ENCODE data around the gene JPH3.
A peak's percentile ranks its signal among the peaks of the same experiment; 100 is the strongest.

The JPH3 gene

GRCh38 chr16:87587636-87588035, 14.7 kb upstream of the JPH3 start:
- peaks cover 4% of the 10 kb centered on the region for H3K27me3 ChIP-seq (ENCODE audit: control insufficient read depth, insufficient read depth, low read length)
- no peak overlapping the region for H3K27ac ChIP-seq (ENCODE audit: low read length)
- H3K4me1 ChIP-seq (ENCODE audit: control insufficient read depth, low read depth, low read length) = peaks cover 9% of the 10 kb centered on the region
- H3K9ac ChIP-seq (ENCODE audit: low read length) = no peak overlapping the region
- no peaks in the 10 kb centered on the region for H3K9me3 ChIP-seq (ENCODE audit: control insufficient read depth, low read depth, low read length)
- H3K36me3 ChIP-seq (ENCODE audit: control insufficient read depth, low read depth, low read length) = no peaks in the 10 kb centered on the region
- H3K4me3 ChIP-seq (ENCODE audit: low read length) = no peak overlapping the region

GRCh38 chr16:87592018-87592712, 10.1 kb upstream of the JPH3 start:
- Histone ChIP-seq H3K9ac (ENCODE audit: low read length) (no peak overlapping the region), H3K4me3 (ENCODE audit: low read length) (no peak overlapping the region), H3K9me3 (ENCODE audit: control insufficient read depth, low read depth, low read length) (no peaks in the 10 kb centered on the region), H3K27me3 (ENCODE audit: control insufficient read depth, insufficient read depth, low read length) (no peaks in the 10 kb centered on the region), H3K4me1 (ENCODE audit: control insufficient read depth, low read depth, low read length) (no peaks in the 10 kb centered on the region), H3K36me3 (ENCODE audit: control insufficient read depth, low read depth, low read length) (no peaks in the 10 kb centered on the region), H3K27ac (ENCODE audit: low read length) (no peak overlapping the region)

DNA sequence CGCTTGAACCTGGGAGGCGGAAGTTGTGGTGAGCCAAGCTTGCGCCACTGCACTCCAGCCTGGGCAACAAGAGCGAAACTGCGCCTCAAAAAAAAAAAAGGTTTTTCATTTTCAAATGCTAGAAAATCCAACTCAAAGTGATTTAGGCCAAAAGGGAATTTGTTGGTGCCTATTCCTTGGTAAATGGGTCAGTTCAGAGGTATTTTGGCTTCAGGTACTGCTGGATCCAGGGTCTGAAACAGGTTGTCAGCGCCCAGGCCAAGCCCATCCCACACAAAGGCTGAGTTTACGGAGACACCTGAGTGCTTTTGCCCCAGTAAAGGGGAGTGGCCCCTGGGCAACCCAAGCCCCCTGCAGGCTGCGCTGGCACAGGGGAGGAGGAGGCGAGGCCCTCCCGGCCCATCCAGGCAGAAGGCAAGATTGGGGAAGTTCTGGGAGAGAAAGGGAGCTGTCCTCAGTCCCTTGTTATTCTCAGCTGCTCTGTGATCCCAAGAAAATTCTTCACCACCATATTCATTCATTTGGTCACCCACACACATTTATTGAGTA, 8.5 kb upstream of the JPH3 start:
- Histone ChIP-seq H3K9ac (ENCODE audit: low read length) (no peak overlapping the region), H3K27me3 (ENCODE audit: control insufficient read depth, insufficient read depth, low read length) (no peaks in the 10 kb centered on the region), H3K4me3 (ENCODE audit: low read length) (no peak overlapping the region), H3K9me3 (ENCODE audit: control insufficient read depth, low read depth, low read length) (no peaks in the 10 kb centered on the region), H3K27ac (ENCODE audit: low read length) (no peak overlapping the region), H3K36me3 (ENCODE audit: control insufficient read depth, low read depth, low read length) (no peaks in the 10 kb centered on the region), H3K4me1 (ENCODE audit: control insufficient read depth, low read depth, low read length) (no peaks in the 10 kb centered on the region)

DNA sequence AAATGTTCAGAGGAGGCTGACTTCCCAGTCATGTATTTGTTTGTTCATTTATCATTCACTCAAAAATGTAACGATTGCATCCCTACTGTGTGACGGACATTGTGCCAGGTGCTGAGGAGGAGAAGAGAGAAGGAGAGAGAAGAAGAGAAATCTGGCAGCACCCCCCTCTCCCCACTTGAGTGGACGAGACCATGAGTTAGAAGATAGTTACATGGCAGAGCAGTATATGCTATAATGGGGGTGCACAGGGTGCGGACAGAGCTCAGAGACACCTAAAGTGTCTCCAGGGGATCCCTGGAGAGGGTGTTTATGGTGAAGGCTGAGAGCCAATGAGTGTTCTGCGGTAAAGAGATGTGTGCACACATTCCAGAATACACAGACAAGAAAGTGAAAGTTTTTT, 6.6 kb upstream of the JPH3 start:
- H3K4me3 ChIP-seq (ENCODE audit: low read length) = no peak overlapping the region
- H3K9ac ChIP-seq (ENCODE audit: low read length) = no peak overlapping the region
- H3K27ac ChIP-seq (ENCODE audit: low read length) = no peak overlapping the region
- H3K9me3 ChIP-seq (ENCODE audit: control insufficient read depth, low read depth, low read length) = no peaks in the 10 kb centered on the region
- no peaks in the 10 kb centered on the region for H3K36me3 ChIP-seq (ENCODE audit: control insufficient read depth, low read depth, low read length)
- peaks cover 17% of the 10 kb centered on the region for H3K27me3 ChIP-seq (ENCODE audit: control insufficient read depth, insufficient read depth, low read length)
- H3K4me1 ChIP-seq (ENCODE audit: control insufficient read depth, low read depth, low read length) = no peaks in the 10 kb centered on the region

GRCh38 chr16:87597324-87597830, 4.9 kb upstream of the JPH3 start:
- Histone ChIP-seq H3K27ac (ENCODE audit: low read length) (no peak overlapping the region), H3K36me3 (ENCODE audit: control insufficient read depth, low read depth, low read length) (no peaks in the 10 kb centered on the region), H3K9me3 (ENCODE audit: control insufficient read depth, low read depth, low read length) (no peaks in the 10 kb centered on the region), H3K4me3 (ENCODE audit: low read length) (no peak overlapping the region), H3K4me1 (ENCODE audit: control insufficient read depth, low read depth, low read length) (peaks cover 3% of the 10 kb centered on the region), H3K9ac (ENCODE audit: low read length) (no peak overlapping the region), H3K27me3 (ENCODE audit: control insufficient read depth, insufficient read depth, low read length) (peaks cover 17% of the 10 kb centered on the region)

GRCh38 chr16:87598431-87598830, 3.9 kb upstream of the JPH3 start:
- Histone ChIP-seq H3K9ac (ENCODE audit: low read length) (no peak overlapping the region), H3K4me3 (ENCODE audit: low read length) (no peak overlapping the region), H3K9me3 (ENCODE audit: control insufficient read depth, low read depth, low read length) (no peaks in the 10 kb centered on the region), H3K36me3 (ENCODE audit: control insufficient read depth, low read depth, low read length) (no peaks in the 10 kb centered on the region), H3K27ac (ENCODE audit: low read length) (no peak overlapping the region), H3K4me1 (ENCODE audit: control insufficient read depth, low read depth, low read length) (peaks cover 3% of the 10 kb centered on the region), H3K27me3 (ENCODE audit: control insufficient read depth, insufficient read depth, low read length) (peaks cover 22% of the 10 kb centered on the region)

- Histone ChIP-seq H3K4me1 (ENCODE audit: control insufficient read depth, low read depth, low read length) (peaks cover 3% of the 10 kb centered on the region), H3K36me3 (ENCODE audit: control insufficient read depth, low read depth, low read length) (no peaks in the 10 kb centered on the region), H3K4me3 (ENCODE audit: low read length) (no peak overlapping the region), H3K27ac (ENCODE audit: low read length) (no peak overlapping the region), H3K27me3 (ENCODE audit: control insufficient read depth, insufficient read depth, low read length) (peaks cover 41% of the 10 kb centered on the region), H3K9me3 (ENCODE audit: control insufficient read depth, low read depth, low read length) (no peaks in the 10 kb centered on the region), H3K9ac (ENCODE audit: low read length) (no peak overlapping the region)
Observed at GRCh38 chr16:87600246-87600645, 2.1 kb upstream of the JPH3 start.

- Histone ChIP-seq H3K4me3 (ENCODE audit: low read length) (peak overlapping the region; percentile 81), H3K36me3 (ENCODE audit: control insufficient read depth, low read depth, low read length) (no peaks in the 10 kb centered on the region), H3K27me3 (ENCODE audit: control insufficient read depth, insufficient read depth, low read length) (peaks cover 44% of the 10 kb centered on the region), H3K9me3 (ENCODE audit: control insufficient read depth, low read depth, low read length) (no peaks in the 10 kb centered on the region), H3K9ac (ENCODE audit: low read length) (peak overlapping the region; percentile 57), H3K4me1 (ENCODE audit: control insufficient read depth, low read depth, low read length) (peaks cover 3% of the 10 kb centered on the region), H3K27ac (ENCODE audit: low read length) (no peak overlapping the region)
Observed at GRCh38 chr16:87601401-87601981, 817 bp upstream of the JPH3 start.

GRCh38 chr16:87602821-87603683, 744 bp downstream of the JPH3 start:
- H3K4me3 ChIP-seq (ENCODE audit: low read length) = peak overlapping the region; percentile 86

DNA sequence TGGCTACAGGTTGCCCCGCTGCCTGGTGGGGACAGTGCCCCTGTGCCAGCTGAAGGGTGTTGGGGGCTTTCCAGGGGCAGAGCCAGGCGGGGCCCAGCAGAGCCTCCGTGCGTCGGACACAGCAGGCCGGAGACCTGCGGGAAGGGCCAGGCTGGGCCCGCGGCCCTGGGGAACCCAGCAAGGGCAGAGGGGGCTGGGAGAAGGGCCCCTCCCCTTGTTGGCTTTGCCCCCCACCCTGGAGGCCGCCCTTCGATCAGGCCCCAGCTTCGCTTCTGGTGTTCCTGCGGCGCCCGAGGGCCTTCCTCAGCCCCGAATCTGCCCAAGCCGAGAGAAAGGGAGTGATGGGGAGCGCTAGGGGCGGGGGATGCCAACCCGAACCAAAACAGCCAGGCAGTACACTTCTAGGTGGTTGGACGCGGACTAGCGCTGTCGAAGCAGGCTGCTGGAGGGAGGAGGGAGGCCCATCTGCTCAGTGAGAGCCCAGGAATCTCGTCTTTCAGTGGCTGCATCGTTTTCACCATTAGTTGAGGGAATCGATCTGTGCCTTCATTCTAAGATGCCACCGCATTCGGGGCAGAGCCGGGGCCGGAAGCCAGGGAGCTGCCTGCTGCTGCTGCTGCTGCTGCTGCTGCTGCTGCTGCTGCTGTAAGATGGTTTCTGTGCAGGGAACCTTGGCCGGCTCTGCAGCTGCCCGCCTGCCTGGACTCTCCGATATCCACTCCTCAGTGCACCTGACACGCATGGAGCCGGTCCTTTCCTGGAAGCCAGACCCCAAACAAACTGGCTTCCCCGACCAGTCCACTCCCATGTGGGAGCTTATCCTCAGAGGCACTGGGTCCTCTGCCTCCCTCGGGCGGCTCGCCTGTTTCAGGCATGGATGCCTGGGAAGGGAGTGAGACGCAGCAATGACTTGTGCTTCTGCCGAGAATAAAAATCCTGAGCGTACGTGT, 1.7 kb downstream of the JPH3 start:
- Histone ChIP-seq H3K27ac (ENCODE audit: low read length) (no peak overlapping the region), H3K4me1 (ENCODE audit: control insufficient read depth, low read depth, low read length) (peaks cover 3% of the 10 kb centered on the region), H3K9me3 (ENCODE audit: control insufficient read depth, low read depth, low read length) (no peaks in the 10 kb centered on the region), H3K4me3 (ENCODE audit: low read length) (peak overlapping the region; percentile 86), H3K9ac (ENCODE audit: low read length) (no peak overlapping the region), H3K27me3 (ENCODE audit: control insufficient read depth, insufficient read depth, low read length) (peaks cover 43% of the 10 kb centered on the region), H3K36me3 (ENCODE audit: control insufficient read depth, low read depth, low read length) (no peaks in the 10 kb centered on the region)

More at GRCh38 chr16:87602821-87603683, 744 bp downstream of the JPH3 start:
- Histone ChIP-seq H3K36me3 (ENCODE audit: control insufficient read depth, low read depth, low read length) (no peaks in the 10 kb centered on the region), H3K27ac (ENCODE audit: low read length) (no peak overlapping the region), H3K4me1 (ENCODE audit: control insufficient read depth, low read depth, low read length) (peaks cover 3% of the 10 kb centered on the region), H3K9ac (ENCODE audit: low read length) (peak overlapping the region; percentile 55), H3K27me3 (ENCODE audit: control insufficient read depth, insufficient read depth, low read length) (peaks cover 44% of the 10 kb centered on the region), H3K9me3 (ENCODE audit: control insufficient read depth, low read depth, low read length) (no peaks in the 10 kb centered on the region)
